GM19035 (cell line): ENCODE results near the gene SF3B3.
A peak's percentile ranks its signal among the peaks of the same experiment; 100 is the strongest.
"Not testable (repeated sequence)": the region's sequence is repeated elsewhere in the genome, so short reads cannot be mapped to it uniquely, and the experiment has no call there.

Experiments used
- ATAC-seq: cut with Tn5 transposase; IDR thresholded peaks from one replicate; pipeline ENCODE4 v1.9.1; 2021; ENCODE audit not compliant: unreplicated experiment

The SF3B3 gene

DNA sequence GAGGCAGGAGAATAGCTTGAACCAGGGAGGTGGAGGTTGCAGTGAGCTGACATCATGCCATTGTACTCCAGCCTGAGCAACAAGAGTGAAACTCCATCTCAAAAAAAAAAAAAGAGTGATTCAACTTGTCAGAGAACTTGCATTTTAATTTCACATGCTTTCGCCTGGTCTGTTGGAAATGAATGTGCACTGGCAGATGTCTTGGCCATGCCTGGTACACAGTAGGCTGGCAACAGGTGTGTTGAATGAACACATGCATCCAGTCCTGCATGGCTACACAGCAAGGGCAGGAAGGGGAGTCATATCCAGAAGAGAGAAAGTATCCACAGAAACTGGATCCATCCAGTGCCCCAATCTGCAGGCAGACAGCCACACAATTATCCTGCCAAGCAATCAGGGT lies 11.8 kb upstream of the SF3B3 start:
- ATAC-seq: no peak

DNA sequence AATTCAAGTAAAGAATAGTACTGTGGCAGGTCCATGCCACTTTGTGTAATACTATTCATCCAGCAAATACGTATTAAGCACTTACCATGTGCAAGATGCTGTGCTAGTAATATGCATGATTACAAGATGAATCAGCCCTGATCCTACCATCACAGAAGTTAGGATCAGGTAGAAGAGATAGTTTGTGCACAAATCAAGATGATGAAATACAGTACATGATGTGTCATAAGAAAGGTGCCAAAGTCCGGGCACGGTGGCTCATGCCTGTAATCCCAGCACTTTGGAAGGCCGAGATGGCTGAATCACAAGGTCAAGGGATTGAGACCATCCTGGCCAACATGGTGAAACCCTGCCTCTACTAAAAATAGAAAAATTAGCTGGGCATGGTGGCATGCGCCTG lies 11.2 kb upstream of the SF3B3 start:
- no peak for ATAC-seq

DNA sequence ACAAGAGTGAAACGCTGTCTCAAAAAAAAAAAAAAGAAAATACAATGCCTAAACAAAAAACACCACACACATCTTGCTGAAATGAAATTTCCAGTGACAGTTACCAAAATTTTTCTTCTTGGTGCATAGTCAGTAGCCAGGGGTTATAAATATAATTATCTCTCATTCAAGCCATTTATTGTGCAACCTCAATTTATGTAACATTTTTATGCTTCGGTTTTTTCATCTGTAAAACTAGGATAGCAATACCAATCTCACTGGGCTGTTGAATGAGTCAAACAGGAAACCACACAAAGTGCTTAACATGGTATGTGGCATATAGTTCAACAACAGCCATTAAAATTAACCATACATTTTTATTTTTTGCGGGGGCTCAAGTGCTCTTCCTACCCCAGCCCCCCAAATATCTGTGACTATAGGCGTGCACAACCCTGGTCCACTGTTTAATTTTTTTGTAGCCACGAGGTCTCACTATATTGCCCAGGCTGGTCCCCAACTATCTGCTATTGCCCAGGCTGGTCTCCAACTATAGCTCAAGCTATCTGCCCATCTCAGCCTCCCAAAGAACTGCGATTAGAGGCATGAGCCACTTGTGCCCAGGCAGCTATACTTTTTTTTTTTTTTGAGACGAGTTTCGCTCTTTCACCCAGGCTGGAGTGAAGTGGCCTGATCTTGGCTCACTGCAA lies 2.9 kb upstream of the SF3B3 start:
- ATAC-seq: no peak

DNA sequence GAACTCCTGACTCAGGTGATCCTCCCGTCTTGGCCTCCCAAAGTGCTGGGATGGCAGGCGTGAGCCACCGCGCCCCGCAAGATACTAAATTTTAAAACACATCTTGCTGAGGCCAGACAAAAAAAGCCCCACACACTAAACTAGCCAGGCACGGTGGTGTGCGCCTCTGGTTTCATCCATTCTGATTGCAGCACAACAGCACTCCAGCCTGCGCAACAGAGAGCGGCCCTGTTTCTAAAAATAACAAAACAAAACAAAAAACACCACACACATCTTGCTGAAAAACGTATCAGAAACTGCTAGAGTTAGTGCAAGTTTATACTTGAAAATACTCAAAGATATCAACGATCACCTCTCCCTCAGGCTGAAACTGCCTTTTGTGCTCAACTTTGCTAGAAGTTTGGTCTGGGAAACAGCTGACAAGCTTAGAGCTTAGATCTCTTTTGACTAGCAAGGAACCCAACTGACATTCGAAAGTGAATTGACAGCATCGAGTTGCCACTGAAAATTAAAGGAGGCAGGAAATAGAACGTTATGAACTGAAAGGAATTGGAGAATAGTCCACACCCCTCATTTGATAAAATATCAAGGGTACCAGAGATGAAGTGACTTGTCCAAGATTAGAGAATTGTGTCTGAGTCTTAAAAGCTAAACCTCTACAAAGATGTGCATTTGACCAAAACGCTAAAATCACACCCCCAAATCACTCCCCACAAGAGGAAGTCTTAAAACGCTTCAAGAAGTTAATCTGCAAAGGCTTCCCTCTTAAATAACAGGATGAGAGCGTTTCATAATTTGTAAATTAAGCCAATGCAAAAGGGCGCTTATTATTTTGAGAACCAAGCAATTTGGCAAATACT lies 1.2 kb upstream of the SF3B3 start:
- ATAC-seq: no peak

DNA sequence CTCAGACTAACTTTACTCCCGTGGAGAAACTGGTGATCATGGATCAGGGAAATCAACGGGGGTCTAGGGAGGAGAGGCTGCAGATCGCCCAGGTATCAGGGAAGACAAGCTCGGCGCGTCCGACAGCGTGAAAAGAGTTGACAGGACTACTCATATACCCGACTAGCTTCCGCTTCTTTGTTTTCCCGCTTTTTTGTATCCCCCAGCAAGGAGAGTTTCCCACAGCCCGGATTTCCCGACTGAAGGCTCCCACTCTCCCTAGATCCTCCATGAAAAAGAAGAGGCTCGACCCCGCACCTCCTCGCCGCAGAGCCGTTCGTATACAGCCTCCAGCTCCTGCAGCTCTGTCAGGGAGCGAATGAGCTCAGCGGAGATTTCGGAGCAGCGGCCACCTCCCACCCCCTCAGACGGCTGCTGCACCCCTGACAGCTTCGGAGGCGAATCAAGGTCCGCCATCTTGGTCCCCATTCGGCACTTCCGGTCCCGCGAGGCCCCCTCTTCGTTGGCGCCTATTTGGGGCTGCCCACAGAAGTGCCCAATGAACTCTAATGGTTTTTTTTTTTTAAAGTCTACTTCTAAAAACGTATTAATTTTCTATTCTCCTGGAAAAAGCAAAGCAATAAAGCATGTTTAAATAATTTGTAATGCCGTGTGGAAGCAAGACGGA lies 407 bp upstream of the SF3B3 start, which contains the start of gene COG4:
COG4 (minus strand) TSS at position 479 of the 667 bp plus-strand sequence; CDS start at position 468, 11 bp downstream.
- ATAC-seq: peak; percentile 63

DNA sequence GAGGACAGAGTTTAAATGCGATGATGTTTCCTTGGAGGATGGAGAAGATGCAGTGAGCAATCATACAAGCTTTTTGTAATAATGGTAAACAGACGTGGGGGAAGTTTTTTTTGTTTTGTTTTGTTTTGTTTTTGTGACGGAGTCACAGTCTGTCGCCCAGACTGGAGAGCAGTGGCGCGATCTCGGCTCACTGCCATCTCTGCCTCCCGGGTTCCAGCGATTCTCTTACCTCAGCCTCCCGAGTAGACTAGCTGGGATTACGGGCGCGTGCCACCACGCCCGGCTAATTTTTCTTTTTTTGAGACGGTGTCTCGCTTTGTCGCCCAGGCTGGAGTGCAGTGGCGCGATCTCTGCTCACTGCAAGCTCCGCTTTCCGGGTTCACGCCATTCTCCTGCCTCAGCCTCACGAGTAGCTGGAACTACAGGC lies 796 bp downstream of the SF3B3 start:
- ATAC-seq: not testable (repeated sequence)

DNA sequence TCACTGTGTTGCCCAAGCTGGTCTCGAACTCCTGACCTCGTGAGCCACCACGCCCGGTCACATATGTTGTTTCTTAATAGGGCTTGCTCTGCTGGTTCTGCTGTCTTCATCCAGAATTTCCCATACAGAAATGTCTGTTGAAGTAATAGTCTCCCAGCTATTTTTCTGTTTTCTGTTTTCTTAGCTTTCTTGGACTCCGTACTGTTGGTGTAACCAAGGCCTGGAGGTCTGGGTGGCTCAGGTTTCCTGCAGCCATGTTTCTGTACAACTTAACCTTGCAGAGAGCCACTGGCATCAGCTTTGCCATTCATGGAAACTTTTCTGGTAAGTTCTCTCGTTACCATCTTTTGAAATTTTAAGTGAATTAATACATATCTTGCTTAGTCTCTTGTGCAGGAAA lies 2.8 kb downstream of the SF3B3 start:
- no peak for ATAC-seq

DNA sequence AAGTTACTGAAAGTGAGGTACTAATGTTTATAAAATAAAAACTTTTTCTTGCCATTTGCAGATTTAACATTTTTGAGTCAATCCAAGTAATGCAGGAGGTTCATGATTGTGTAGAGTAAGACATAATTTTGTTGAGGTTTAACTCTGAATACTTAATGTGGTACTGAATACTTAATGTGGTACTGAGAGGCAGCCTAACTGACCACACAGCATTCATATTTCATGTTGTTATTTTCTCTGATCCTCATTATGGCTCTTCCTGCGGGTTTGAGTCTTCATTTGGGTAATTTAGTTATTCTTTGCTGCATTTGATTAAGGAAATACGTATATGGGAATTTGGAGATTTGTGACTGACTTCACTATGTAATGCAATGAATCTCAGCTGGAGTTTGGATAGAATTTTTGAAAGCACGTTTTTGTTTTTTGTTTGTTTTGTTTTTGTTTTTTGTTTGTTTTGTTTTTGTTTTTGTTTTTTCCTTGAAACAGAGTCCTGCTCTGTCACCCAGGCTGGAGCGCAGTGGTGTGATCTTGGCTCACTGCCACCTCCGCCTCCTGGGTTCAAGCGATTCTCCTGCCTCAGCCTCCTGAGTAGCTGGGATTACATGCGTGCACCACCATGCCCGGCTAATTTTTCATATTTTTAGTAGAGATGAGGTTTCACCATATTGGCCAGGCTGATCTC lies 3.8 kb downstream of the SF3B3 start:
- no peak for ATAC-seq

DNA sequence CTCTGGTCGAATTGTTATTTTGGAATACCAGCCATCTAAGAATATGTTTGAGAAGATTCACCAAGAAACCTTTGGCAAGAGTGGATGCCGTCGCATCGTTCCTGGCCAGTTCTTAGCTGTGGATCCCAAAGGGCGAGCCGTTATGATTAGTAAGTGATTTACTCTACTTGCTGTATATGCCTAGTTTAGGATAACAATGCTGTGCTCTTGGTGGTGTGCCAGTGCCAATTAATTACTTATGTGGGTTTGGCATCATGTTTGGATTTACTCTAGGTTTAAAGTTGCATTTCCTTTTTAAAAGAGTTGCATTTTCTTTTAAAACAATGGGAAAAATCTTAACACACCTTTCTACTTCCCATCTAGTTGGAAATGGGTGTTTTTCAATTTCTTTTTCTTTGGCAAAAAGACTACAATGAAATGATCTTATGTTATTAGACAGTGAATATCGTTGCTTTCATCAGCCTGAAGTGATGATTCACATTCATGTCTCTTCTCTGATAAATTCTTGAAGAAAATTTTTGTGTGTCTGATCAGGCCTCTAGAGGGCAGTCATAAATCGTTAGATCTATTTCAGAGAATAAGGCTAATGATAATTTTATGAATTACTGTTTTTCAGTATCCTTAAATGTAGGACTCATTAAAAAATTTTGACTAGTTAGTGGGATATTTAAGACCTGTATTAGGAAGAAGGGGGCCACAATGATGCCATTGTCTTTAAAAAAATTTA lies 5.6 kb downstream of the SF3B3 start:
- ATAC-seq: no peak

DNA sequence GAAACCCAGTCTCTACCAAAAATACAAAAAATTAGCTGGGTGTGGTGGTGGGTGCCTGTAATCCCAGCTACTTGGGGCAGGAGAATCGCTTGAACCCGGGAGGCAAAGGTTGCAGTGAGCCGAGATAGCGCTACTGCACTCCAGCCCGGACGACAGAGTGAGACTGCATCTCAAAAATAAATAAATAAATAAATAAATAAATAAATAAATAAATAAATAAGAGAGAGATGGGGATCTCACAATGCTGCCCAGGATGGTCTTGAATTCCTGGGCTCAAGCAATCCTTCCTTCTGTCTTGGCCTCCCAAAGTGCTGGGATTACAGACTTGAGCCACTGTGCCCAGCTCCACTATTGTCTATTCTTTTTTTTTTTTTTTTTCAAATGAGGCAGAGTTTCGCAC lies 6.3 kb downstream of the SF3B3 start:
- ATAC-seq: not testable (repeated sequence)

DNA sequence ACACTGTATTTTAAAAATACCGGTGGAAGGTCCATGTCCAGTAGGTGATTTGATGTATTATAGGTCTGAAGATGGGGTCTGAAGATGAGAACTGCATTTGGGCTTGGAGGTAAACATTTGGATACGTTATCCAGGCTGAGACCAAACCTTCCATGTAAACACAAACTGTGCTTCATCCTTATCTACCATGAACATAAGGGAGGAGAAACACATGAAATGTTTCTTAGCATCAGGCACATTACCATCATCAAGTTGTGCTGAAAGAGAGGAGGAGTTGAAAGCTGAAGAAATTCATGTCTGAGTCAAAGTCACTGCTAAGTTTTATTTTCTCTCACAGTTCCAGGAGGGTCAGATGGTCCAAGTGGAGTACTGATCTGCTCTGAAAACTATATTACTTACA lies 11.4 kb downstream of the SF3B3 start:
- no peak for ATAC-seq

DNA sequence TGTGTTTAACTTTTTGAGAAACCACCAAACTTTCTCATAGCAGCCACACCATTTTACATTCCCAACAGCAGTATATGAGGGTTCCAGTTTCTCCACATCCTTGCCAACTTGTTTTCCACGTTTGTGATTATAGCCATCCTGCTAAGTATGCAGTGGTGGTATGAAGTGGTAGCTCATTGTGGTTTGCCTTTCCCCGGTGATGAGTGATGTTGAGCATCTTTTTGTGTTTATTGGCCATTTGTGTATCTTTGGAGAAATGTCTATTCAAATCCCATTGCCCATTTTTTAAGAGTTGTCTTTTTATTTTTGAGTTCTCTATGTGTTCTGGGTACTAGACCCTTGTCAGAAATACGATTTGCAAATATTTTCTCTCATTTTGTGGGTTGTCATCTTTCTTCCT lies 17.4 kb downstream of the SF3B3 start:
- no peak for ATAC-seq

DNA sequence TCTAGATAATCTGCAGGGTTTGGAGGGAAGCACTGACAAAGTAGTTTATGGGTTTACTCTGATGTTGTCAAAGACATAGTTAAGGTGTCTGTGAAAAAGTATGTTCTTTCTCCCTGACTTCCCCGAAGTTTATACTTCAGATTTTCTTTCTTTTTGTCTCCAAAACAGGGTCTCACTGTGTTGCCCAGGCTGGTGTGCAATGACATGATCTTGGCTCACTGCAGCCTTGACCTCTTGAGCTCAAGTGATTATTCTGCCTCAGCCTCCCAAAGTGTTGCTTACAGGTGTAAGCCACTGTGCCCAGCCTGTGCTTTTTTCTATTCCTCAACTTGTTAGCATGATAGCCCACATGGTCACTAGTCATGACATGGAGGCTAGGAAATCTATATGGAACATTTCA lies 20.9 kb downstream of the SF3B3 start:
- no peak for ATAC-seq

DNA sequence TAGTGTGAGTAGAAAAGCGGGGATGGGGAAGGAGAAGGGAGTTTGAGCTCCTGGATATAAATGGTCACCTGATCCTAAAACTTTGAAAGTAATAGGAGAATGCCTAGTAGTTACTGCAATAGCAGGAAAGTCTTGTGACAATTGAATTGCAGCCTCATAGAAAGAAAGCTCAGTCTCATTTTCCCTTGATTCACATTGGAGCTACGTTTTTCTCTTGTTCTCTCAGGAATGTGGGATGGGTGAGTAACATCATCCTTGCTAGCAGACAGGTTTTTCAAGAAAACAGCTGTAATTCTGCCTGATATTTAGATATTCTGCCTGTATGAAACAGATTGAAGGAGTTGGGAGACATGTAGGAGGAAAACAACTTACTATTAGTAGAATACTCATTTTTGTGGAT lies 25.3 kb downstream of the SF3B3 start:
- ATAC-seq: no peak

DNA sequence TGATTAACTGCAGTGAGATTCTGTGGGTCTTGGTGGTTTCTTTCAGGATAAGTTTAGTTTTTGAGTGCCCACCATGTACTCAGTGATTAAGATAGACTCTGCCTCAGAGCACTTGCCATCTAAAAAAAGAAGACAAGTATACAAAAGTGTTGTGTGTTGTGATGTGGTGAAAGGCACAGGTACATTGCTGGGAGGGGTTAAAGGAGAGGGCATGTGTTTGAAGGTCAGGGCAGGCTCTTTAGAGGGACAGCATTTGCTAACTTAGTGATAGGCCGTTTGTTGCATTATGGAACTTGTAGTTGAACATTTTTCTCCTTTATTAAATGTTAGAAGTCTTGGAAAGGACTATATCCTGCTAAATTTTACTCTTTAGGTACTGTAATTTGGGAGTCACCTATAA lies 26.5 kb downstream of the SF3B3 start:
- ATAC-seq: no peak

DNA sequence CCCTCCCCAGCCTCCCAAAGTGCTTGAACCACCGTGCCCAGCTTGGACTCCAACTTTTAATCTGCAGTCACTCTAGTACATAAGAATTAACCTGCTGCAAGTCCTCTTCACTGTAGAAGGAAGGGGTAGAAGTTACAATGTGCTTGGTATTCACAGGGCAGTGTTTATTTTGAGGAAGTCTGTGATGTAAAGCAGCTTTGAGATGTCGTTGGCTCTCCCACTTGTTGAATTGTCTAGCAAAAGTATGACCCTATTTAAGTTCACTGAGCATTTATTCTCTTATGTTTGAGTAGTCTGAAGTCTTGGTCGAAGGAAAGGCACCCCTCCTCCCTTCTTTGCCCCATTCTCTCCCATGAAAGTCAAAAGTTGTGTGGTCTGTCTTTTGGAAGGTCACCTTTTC lies 28.2 kb downstream of the SF3B3 start:
- ATAC-seq: no peak

DNA sequence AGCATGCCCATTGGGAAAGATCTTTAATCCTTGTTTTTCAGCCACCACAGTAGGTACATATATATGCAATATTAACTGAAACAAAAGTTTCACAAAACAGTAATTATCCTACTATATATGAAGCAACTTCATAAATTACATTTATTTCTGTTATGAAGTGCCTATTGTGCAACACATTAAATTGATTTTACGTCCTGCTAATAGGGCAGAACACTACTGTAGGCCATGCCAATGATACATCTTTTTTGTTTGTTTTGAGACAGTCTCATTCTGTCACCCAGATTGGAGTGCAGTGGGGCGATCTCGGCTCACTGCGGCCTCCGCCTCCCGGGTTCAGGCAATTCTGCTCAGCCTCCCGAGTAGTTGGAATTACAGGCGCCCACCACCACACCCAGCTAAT lies 29.1 kb downstream of the SF3B3 start:
- no peak for ATAC-seq

DNA sequence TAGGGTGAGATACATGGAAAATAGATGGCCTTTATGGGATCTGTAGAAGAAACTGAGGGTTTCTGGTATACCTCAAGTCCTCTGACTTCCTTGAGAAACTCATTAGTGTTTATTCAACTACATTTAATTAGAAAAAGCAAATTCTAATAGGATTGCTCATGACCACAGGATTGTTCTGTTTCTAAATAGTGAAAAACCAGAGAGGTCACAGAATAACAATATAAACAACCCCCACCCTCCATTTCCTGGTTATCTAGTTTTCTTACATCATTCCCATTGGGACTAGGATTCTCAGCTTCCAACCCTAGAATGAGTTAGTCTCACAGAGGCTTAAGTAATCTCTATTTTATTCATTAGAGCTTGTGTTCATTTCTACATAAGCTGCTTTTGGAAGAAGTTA lies 30.0 kb downstream of the SF3B3 start:
- ATAC-seq: no peak

DNA sequence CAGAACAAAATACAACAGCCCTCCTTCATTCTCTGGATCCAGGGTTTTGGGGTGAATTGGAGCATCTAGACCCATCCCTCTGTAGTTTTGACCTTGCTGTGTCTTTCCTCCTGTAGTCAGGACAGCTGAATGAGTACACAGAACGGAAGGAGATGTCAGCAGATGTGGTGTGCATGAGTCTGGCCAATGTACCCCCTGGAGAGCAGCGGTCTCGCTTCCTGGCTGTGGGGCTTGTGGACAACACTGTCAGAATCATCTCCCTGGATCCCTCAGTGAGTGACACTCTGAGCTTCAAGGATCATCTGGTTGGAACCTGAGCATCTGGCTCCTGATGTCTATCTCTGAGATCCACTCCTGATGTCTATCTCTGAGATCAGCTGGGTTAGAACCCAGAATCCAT lies 32.4 kb downstream of the SF3B3 start:
- ATAC-seq: no peak

DNA sequence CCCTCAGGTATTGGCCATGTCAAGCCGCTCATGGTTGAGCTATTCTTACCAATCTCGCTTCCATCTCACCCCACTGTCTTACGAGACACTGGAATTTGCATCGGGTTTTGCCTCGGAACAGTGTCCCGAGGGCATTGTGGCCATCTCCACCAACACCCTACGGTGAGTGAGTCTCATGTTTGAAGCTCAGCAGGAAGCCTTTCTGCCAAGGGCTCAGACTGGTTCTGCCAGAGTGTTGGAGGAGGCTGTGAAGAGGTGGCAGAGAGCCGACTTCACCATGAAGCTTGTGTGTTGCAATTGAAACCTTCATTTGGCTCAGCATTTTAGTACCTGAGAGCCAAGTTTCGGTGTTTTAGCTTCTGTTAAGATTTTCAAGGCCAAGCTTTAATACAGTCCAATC lies 38.0 kb downstream of the SF3B3 start:
- ATAC-seq: no peak

DNA sequence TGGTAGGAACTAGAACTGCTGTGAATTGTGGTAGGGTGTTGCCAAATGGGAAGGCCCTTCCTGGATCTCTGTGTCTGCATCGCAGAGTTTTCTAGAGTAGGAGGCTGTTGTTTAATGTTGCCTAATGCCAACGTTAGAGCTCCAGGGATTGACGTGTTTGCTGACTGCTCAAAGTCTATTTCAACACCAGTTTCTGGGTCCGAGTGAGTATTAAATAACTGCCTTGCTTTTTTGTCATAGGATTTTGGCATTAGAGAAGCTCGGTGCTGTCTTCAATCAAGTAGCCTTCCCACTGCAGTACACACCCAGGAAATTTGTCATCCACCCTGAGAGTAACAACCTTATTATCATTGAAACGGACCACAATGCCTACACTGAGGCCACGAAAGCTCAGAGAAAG lies 40.0 kb downstream of the SF3B3 start:
- ATAC-seq: no peak
